Activated CD4-positive, CD25-positive, alpha-beta regulatory T cell (primary cell): Measurements from ENCODE around the gene PTF1A.
"Not testable (repeated sequence)": the region's sequence is repeated elsewhere in the genome, so short reads cannot be mapped to it uniquely, and the experiment has no call there.

ENCODE experiments used
- DNase-seq, 4 experiments: peaks; one replicate each; lab custom pipeline; 2025; lab: John Stamatoyannopoulos, UW

Gene PTF1A

GRCh38 chr10:23204773-23205172 is 12.7 kb downstream of the PTF1A start:
- DNase-seq: no peak

- no peak for DNase-seq
These were observed 14.0 kb downstream of the PTF1A start for GRCh38 chr10:23205972-23206642.

GRCh38 chr10:23217471-23217870 is 25.4 kb downstream of the PTF1A start:
- DNase-seq: no peak

- no peak for DNase-seq
These were observed 38.5 kb downstream of the PTF1A start for GRCh38 chr10:23230582-23230981.

GRCh38 chr10:23238015-23238414 is 45.9 kb downstream of the PTF1A start:
- no peak for DNase-seq

GRCh38 chr10:23241779-23242178 is 49.7 kb downstream of the PTF1A start:
- not testable (repeated sequence) for DNase-seq
